Measurements from ENCODE around the gene LTA. TPM values are rescaled to one million over a fixed set of nuclear protein-coding genes. Genes with fewer than 3 reads are reported as not detected.

The LTA gene, protein sequence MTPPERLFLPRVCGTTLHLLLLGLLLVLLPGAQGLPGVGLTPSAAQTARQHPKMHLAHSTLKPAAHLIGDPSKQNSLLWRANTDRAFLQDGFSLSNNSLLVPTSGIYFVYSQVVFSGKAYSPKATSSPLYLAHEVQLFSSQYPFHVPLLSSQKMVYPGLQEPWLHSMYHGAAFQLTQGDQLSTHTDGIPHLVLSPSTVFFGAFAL
- total RNA-seq: not detected in 2 replicates

DNA sequence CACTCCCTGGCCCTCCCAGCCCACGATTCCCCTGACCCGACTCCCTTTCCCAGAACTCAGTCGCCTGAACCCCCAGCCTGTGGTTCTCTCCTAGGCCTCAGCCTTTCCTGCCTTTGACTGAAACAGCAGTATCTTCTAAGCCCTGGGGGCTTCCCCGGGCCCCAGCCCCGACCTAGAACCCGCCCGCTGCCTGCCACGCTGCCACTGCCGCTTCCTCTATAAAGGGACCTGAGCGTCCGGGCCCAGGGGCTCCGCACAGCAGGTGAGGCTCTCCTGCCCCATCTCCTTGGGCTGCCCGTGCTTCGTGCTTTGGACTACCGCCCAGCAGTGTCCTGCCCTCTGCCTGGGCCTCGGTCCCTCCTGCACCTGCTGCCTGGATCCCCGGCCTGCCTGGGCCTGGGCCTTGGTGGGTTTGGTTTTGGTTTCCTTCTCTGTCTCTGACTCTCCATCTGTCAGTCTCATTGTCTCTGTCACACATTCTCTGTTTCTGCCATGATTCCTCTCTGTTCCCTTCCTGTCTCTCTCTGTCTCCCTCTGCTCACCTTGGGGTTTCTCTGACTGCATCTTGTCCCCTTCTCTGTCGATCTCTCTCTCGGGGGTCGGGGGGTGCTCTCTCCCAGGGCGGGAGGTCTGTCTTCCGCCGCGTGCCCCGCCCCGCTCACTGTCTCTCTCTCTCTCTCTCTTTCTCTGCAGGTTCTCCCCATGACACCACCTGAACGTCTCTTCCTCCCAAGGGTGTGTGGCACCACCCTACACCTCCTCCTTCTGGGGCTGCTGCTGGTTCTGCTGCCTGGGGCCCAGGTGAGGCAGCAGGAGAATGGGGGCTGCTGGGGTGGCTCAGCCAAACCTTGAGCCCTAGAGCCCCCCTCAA, at the start of gene LTA:
LTA (plus strand) TSS at position 249 of the 871 bp plus-strand sequence; CDS start at position 703, 454 bp downstream.

DNA sequence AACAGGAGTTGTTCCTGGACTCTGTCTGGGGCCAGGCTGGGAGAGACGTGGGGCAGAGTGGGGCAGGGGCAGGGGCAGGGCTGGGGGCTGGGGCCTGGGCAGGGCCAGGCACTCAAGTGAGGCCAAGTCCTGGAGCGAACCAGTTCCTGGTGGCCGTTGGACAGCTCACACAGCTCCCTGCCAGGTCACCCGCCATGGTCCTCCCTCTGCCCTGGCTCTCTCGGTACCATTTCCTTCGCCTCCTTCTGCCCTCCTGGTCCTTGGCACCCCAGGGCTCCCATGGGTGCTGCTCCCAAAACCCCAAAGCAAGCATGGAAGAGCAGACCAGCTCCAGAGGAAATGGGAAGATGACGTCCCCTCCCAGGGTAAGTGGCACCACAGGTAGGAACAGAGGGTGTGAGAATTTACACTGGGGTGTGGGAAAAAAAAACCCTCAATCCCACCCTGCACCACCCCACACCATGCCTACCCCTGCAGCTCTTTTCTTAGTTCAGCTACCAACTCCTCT, 43.2 kb upstream of the LTA start, which contains the start of gene MCCD1:
MCCD1 (plus strand) TSS at position 142 of the 508 bp plus-strand sequence; CDS start at position 195, 53 bp downstream.

DNA sequence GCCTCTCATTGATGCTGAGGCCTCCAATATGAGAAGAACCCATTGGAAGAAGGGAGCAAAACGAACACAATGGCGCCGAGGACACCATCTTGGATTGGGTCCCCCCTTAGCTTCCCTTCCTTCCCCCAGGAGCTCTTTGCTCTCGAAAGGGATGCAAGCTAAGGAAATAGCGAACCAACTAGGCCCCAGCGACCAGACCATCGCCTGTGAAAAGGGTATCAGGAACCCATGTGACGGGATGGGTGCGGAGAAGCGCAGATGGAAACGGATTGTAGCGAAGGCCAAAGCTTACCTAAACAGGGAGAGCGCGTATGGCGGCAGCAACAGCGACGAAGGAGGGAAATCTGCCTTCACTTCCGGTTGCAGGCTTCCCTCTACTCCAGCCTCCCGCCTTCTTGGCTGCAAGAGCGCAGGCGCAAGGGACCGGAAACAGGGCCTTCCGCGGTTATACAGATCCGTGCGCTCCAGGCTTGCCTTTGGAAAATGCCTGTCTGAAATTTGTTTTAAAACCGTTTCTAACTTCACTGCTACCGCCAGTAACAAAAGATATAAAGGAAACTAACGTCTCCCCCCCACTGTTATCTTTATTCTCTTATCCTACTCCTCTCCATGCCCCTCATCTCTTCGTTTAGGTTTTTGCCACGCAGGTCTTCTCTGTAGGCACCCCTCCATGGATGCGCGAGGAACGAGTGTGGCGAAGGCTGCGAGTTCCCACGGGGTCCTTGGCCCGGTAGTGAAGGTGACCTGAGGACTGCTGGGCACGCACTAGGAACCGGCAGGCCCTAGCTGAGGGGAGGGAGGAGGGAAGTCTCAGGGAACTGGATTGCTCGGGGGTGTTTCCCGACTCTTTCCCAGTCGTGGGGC, 30.2 kb upstream of the LTA start, which contains the start of gene DDX39B:
DDX39B (minus strand) TSS at position 346 of the 864 bp plus-strand sequence. CDS start 1,471 bp downstream, outside the sequence.

DNA sequence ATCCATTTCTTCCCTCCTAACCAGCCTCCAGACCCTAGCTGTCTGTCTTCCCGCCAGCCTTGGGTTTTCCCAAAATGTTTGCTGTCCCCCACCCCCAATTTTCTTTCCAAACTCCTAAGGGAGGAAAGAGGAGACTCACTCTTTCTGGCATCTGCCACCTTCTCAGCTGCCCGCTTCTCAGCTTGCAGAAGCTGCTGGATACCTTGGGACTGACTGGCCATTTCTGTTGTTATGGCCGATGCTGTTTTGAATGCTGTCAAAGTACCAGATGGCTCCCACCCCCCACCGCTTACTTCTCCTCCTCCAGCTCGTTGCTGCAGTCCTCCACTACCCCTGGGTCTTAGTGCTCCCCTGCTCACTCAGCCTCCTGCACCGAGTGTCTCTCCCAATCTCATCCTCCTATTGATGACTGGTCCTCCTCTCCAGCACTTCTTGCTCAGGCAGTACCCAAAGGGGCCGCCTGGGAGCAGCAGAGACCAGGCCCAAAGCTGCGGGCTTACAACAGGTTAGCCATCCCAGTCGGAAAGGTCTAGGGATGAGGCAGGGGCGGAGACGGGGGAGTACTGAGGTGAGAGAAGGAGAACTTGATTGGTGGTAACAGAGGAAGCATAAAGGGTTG, 25.6 kb upstream of the LTA start, which contains the start of gene ATP6V1G2:
ATP6V1G2 (minus strand) TSS at position 270 of the 619 bp plus-strand sequence; CDS start at position 221, 49 bp downstream.

DNA sequence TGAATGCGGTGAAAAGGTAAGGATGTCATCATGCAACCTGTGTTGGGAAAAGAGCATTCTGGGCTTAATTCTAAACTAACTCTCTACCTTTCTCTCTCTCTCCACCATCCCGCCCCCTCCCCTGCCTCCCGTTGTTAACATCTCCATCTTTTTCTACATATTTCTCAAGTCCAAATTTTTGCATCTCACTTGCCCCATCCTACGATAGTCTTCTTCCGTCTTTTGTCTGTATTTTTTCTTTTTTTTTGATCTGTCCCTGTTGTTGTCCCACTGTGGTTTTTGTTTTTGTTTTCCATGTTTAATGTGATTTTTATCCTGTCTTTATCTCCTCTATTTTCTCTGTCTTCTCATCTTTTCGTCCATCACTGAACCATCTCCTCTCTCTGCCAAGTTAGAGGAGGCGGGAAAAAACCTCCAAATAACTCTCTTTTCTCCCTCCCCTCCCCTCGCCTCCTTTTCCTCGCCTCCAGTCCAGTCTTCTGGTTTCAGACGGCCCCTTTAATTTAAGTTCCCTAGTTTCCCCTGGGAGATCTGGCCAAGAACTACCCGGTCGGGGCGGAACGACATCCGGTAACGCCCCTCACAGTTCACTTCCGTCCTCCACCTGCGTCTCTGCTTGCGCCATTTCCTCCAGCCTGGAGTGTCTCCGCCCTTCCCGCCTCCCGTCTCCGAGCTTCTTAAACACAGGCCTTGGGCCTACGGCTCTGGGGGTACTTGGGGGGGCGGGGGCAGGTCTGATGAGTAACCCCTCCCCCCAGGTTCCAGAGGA, 24.9 kb upstream of the LTA start, which contains the start of gene NFKBIL1:
NFKBIL1 (plus strand) TSS at position 651 of the 769 bp plus-strand sequence; CDS start at position 738, 87 bp downstream.

DNA sequence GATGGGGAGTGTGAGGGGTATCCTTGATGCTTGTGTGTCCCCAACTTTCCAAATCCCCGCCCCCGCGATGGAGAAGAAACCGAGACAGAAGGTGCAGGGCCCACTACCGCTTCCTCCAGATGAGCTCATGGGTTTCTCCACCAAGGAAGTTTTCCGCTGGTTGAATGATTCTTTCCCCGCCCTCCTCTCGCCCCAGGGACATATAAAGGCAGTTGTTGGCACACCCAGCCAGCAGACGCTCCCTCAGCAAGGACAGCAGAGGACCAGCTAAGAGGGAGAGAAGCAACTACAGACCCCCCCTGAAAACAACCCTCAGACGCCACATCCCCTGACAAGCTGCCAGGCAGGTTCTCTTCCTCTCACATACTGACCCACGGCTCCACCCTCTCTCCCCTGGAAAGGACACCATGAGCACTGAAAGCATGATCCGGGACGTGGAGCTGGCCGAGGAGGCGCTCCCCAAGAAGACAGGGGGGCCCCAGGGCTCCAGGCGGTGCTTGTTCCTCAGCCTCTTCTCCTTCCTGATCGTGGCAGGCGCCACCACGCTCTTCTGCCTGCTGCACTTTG, 3.3 kb downstream of the LTA start, which contains the start of gene TNF:
TNF (plus strand) TSS at position 231 of the 567 bp plus-strand sequence; CDS start at position 408, 177 bp downstream.

DNA sequence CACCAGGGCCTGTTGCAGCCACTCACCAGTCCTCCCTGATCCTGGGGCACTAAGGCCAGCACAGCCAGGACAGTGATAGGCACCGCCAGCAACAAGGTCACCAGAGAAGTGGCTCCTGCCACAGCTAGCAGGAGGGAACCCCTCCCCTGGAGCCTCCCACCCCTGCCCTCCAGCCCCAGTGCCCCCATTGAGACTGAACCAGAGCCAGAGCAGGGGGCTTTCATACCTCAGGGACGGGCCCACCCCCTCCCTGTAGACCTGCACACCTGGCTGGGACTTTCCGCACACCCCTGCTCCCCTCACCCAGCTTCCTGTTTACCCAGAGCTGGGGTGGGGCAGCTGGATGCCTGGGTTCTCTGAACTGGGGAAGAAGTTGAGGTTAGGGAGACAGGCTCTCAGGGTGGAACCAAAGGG, 10.1 kb downstream of the LTA start, which contains the start of gene LTB:
LTB (minus strand) TSS at position 195 of the 414 bp plus-strand sequence; CDS start at position 188, 7 bp downstream.

DNA sequence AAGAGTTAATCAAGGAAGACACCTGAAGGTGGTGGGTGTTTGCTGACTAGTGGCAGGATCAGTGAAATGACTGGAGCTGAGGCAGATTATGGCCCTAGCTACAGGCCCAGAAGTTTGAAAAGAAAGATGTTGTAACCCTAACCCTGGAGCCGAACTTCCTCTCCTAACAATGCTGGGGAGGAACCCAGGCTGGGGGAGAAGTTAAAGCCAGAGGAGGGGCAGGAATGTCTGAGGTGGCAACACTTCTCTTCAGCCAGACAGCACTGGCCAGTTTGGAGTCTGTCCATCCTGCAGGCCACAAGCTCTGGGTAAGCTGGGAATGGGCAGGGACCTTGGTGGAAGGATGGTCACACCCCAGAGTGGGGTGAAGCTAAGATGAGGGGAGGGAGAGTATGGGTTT, 13.9 kb downstream of the LTA start, which contains the start of gene LST1:
LST1 (plus strand) TSS at position 270 of the 400 bp plus-strand sequence. CDS start 1,023 bp downstream, outside the sequence.

DNA sequence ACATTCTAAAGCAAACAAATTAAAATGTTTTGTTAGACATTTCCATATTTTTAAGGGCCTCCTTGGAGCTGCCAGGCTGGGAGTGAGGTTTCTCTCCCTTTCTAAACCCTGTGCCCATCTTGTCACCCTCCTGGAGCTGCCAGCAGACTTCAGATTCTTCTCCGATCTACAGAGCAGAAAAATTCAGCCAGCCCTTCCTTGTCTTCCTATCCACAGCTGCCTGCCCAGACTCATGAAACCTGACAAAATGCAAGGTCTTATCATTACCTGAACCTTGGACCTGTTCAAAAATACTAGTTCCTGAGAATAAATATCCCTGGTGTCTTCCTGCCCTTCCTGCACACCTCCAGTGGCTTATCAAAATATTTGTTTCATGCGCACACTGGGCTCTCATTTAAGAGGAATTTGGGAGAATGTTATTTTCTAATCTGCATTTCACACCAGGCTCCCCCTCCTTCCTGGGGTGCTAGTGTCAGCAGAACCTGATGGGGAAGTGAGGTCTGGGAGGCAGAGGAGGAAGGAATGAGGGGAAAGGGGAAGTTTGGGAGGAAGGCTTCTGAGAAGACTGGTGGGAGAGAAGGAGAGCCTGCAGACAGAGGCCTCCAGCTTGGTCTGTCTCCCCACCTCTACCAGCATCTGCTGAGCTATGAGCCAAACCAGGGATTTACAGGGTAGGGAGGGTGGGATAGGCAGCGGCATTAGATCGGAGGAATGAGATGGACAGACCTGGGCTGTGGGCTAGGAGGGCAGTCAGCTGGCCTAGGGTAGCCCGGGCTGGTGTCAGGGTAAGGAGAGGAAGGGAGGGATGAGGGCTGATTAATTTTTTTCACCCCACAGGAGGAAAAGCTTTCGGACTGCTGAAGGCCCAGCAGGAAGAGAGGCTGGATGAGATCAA, 42.8 kb downstream of the LTA start, which contains the start of gene AIF1:
AIF1 (plus strand) TSS at position 551 of the 895 bp plus-strand sequence; CDS start at position 647, 96 bp downstream.

DNA sequence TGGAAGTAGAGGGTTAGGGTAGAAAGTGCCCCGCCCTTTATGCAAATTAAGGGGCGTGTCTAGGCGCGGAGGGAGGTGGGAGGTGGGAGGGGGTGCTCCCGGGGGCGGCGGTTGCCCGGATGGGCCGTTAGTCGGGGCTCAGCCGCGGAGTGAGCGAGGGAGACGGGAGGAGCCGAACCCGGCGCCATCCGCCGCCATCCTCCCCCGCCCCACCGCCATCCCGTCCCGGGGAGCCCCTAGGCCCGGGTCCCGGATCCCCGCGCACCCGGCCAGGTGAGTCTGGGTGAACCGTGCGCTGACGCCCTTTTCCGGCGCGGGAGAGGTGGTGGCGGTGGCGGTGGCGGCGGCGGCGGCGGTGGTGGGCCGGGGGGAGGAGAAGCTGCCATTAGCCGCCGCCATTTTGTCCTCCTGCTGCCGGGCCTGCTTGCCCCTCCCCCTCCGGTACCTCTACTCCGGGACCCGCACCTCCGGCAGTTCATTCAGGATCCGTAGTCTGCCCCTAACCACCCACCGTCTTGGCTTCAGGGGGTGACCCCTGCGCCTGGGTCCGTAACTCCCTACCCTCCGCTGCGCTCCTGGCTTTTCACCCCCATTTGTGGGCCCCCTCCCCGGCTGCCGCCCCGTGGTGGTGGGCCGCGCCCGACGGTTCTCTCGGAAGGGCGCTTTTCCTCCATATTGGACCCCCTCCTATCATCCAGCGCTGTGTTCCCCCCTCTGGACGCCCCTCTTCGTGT, 48.7 kb downstream of the LTA start, which contains the start of gene PRRC2A:
PRRC2A (plus strand) TSS at position 130 of the 734 bp plus-strand sequence. CDS start 2,075 bp downstream, outside the sequence.

Other genes starting within 250 kb of the LTA start
- 289 and 417 TPM in 2 replicates for gene HLA-B, start 215.1 kb upstream of the LTA start, total RNA-seq
- 13.7 and 29.2 TPM in 2 replicates for gene MICA, start 168.7 kb upstream of the LTA start, total RNA-seq
- 1.8 and 23.1 TPM in 2 replicates for gene MICB, start 74.1 kb upstream of the LTA start, total RNA-seq
- not detected in 2 replicates for gene MCCD1, start 43.3 kb upstream of the LTA start, total RNA-seq
- 517 and 600 TPM in 2 replicates for gene DDX39B, start 30.3 kb upstream of the LTA start, total RNA-seq
- 4.1 and 5.9 TPM in 2 replicates for gene ATP6V1G2, start 25.7 kb upstream of the LTA start, total RNA-seq
- 17.8 and 24.4 TPM in 2 replicates for gene NFKBIL1, start 24.7 kb upstream of the LTA start, total RNA-seq
- not detected in 2 replicates for gene TNF, start 3.3 kb downstream of the LTA start, total RNA-seq
- gene LTB, start 10.1 kb downstream of the LTA start, total RNA-seq: 0.91 TPM in 1 of 2 replicates, not detected in the other
- 0.08 TPM in 1 of 2 replicates, not detected in the other for gene LST1, start 14.0 kb downstream of the LTA start, total RNA-seq
- not detected in 2 replicates for gene NCR3, start 20.7 kb downstream of the LTA start, total RNA-seq
- not detected in 2 replicates for gene AIF1, start 42.9 kb downstream of the LTA start, total RNA-seq
- gene PRRC2A, start 48.4 kb downstream of the LTA start, total RNA-seq: 80.5 and 92.3 TPM in 2 replicates
- 217 and 269 TPM in 2 replicates for gene BAG6, start 80.4 kb downstream of the LTA start, total RNA-seq
- gene APOM, start 83.6 kb downstream of the LTA start, total RNA-seq: 1.8 and 3.0 TPM in 2 replicates
- gene C6orf47, start 88.5 kb downstream of the LTA start, total RNA-seq: 16.0 and 18.2 TPM in 2 replicates
- gene GPANK1, start 92.7 kb downstream of the LTA start, total RNA-seq: 20.8 and 34.9 TPM in 2 replicates
- gene CSNK2B, start 93.8 kb downstream of the LTA start, total RNA-seq: 297 and 307 TPM in 2 replicates
- gene LY6G5B, start 97.7 kb downstream of the LTA start, total RNA-seq: 0.91 and 2.1 TPM in 2 replicates
- gene LY6G5C, start 108.8 kb downstream of the LTA start, total RNA-seq: 0.64 and 1.4 TPM in 2 replicates
- 28.1 and 28.7 TPM in 2 replicates for gene ABHD16A, start 131.0 kb downstream of the LTA start, total RNA-seq
- not detected in 2 replicates for gene LY6G6F, start 134.6 kb downstream of the LTA start, total RNA-seq
- gene LY6G6D, start 143.1 kb downstream of the LTA start, total RNA-seq: not detected in 2 replicates
- not detected in 2 replicates for gene LY6G6C, start 149.5 kb downstream of the LTA start, total RNA-seq
- gene MPIG6B, start 151.1 kb downstream of the LTA start, total RNA-seq: not detected in 2 replicates
- gene DDAH2, start 157.0 kb downstream of the LTA start, total RNA-seq: 41.9 and 42.4 TPM in 2 replicates
- gene CLIC1, start 164.2 kb downstream of the LTA start, total RNA-seq: 281 and 648 TPM in 2 replicates
- gene MSH5, start 167.7 kb downstream of the LTA start, total RNA-seq: 5.0 and 10.5 TPM in 2 replicates
- gene SAPCD1, start 190.4 kb downstream of the LTA start, total RNA-seq: not detected in 2 replicates
- 0.13 TPM in 1 of 2 replicates, not detected in the other for gene VWA7, start 205.0 kb downstream of the LTA start, total RNA-seq
- 44.4 and 93.2 TPM in 2 replicates for gene VARS1, start 223.5 kb downstream of the LTA start, total RNA-seq
- 75.9 and 82.9 TPM in 2 replicates for gene LSM2, start 234.7 kb downstream of the LTA start, total RNA-seq
- 0.48 and 0.78 TPM in 2 replicates for gene HSPA1L, start 243.0 kb downstream of the LTA start, total RNA-seq
- 54.6 and 130 TPM in 2 replicates for gene HSPA1A, start 243.3 kb downstream of the LTA start, total RNA-seq

Data from epithelial cell of alveolus of lung (primary cell).